GM18870 (cell line): Measurements from ENCODE around the gene PTPN9.
"Not testable (repeated sequence)": the region's sequence is repeated elsewhere in the genome, so short reads cannot be mapped to it uniquely, and the experiment has no call there.

Source experiments
- ATAC-seq: cut with Tn5 transposase; IDR thresholded peaks from one replicate; pipeline ENCODE4 v1.9.1; 2021; ENCODE audit warnings: moderate library complexity; ENCODE audit not compliant: unreplicated experiment

Gene PTPN9

GRCh38 chr15:75583701-75584100 is 4.6 kb upstream of the PTPN9 start:
- no peak for ATAC-seq

- ATAC-seq = not testable (repeated sequence)
Observed at GRCh38 chr15:75582943-75583342, 3.8 kb upstream of the PTPN9 start.

DNA sequence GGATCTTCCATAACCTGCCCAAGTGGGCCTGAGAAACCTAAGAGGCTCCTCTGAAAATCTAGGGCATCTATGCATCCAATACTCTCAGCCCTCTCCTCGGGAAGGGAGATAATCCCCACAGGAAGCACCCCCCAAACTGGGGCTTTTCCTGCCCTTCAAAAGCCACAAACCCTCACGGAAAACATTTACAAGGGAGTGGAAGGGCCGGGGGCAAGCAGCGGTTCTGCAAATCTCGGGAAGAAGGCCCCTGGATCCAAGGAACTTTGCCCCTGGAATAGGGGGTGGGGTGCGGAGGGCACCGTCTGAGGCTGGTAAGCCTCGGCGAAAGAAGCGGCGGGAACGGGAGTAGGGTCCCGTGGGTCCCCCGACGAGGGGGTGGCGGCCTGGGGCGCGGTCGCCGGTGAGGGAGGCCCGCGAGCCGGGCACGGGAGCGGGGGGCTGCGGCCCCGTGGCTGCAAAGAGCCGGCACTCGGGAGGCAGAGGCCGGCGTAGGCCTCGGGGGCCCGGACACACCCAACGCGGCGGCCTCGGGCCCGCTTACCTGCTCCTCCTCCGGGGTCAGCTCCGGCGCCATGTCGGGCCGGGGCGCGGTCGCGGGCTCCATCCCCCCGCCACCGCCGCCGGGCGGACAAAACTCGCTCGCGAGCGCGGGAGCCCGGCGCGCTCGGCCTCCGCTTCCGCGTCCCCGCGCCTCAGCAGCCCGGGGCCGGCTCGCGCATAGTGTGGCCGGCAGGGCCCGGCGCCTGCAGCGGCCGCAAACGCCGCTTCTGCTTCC is 755 bp downstream of the PTPN9 start:
- ATAC-seq = no peak

GRCh38 chr15:75577401-75578172 is 1.5 kb downstream of the PTPN9 start:
- no peak for ATAC-seq

DNA sequence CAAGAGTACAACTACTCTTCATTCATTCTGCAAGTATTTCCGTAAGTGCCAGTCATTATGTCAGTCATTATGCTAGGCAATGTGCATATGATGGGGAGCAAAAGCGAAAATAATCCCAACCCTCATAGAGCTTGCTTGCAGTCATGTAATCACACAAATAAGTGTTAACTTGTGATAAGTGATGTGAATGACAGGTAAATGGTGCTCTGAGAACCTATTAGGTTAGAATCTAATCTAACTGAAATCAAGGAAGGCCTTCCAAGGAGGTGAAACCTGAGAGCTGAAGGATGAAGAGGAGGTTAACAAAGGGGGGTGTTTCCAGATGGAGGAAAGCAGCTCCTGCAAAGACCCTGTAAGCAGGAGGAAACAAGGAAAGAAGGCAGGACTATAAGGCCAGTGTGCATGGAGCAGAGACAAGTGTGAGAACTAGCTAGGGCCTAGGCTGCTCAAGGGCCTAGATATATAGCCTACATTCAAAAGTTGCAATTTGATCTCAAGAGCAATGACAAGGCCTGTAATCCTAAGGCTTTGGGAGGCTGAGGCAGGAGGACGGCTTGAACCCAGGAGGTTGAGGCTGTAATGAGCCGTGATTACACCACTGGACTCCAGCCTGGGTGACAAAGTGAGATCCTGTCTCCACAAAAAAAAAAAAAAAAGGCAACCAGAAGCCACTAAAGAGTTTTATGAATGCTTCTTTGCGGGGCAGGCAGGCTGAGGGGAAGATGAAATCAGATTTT is 5.3 kb downstream of the PTPN9 start:
- ATAC-seq = no peak

GRCh38 chr15:75570126-75570845 is 8.8 kb downstream of the PTPN9 start:
- ATAC-seq = no peak

DNA sequence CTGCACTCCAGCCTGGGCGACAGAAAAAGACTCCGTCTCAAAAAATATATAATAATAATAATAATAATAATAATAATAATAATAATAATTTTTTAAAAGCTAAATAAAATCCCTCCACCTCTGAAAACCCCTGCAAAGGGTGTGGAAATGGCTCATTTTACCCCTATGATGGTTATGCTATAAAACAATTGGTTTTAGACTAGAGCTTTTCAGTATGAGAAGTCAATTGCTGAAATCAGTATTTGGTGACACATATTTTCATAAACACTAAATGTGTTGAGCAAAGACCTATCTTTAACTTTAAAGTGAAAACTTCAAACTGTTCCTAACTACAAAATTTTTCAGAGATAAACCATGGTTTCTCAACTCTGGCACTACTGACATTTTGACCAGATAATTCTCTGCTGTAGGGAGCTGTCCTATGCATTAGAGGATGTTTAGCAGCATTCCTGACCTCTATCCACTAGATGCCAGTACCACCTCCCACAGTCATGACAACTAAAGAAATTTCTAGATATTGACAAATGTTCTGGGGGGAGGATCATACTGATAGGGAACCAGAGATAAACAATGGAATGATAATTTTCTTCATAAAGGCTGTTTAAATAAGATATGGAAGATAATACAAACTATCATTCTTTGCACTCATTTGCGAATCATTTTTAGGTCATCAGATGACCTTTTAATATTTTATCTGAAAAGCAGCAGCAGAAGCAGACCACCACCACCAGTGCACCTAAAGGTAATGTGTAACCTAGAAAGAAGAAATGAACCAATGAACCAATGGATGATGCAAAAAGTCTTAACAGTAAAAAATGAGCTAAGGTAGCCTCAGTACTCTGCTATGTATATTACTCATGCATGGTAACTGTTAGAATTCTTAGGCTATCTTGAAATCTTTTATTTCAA is 13.8 kb downstream of the PTPN9 start:
- ATAC-seq = no peak

DNA sequence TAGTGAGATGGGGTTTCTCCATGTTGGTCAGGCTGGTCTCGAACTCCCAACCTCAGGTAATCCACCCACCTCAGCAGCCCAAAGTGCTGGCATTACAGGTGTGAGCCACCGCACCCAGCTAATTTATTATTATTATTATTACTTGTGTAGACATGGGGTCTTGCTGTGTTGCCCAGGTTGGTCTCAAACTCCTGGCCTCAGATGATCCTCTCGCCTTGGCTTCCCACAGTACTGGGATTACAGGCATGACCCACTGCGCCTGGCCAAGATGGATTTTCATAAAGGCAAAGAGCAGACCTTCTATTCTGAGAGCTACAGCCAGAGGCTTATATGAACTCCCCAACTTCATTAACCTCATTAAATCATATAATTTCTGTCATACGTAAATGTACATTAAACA is 17.2 kb downstream of the PTPN9 start:
- no peak for ATAC-seq

DNA sequence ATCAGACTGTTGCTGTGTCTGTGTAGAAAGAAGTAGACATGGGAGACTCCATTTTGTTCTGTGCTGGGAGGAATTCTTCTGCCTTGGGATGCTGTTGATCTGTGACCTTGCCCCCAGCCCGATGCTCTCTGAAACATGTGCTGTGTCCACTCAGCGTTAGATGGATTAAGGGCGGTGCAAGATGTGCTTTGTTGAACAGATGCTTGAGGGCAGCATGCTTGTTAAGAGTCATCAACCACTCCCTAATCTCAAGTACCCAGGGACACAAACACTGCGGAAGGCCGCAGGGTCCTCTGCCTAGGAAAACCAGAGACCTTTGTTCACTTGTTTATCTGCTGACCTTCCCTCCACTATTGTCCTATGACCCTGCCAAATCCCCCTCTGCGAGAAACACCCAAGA is 19.8 kb downstream of the PTPN9 start:
- ATAC-seq = not testable (repeated sequence)

DNA sequence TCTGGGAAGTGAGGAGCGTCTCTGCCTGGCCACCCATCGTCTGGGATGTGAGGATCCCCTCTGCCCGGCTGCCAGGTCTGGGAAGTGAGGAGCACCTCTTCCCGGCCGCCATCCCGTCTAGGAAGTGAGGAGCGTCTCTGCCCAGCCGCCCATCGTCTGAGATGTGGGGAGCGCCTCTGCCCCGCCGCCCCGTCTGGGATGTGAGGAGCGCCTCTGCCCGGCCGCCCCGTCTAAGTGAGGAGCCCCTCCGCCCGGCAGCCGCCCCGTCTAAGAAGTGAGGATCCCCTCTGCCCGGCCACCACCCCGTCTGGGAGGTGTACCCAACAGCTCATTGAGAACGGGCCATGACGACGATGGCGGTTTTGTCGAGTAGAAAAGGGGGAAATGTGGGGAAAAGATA is 20.2 kb downstream of the PTPN9 start:
- ATAC-seq = not testable (repeated sequence)

- ATAC-seq = no peak
Observed at GRCh38 chr15:75554717-75555116, 24.4 kb downstream of the PTPN9 start.

DNA sequence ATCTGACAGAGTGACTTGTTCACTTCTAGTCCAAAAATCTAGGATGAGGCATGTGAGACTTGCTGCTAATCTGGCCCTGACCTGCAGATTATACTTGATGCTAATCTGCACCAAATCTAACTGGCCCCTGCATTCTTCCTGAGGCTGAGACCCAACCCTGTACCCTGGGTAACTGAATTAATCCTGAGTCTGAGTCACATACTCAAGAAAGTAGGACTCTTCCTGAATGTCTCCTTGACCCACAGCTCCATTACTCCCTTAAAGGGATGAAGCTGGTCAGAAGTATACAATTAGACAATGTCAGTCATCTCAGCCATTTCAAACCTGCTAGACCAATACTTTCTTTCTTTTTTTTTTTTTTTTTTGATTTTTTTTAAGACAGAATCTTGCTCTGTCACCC is 25.5 kb downstream of the PTPN9 start:
- ATAC-seq = no peak

DNA sequence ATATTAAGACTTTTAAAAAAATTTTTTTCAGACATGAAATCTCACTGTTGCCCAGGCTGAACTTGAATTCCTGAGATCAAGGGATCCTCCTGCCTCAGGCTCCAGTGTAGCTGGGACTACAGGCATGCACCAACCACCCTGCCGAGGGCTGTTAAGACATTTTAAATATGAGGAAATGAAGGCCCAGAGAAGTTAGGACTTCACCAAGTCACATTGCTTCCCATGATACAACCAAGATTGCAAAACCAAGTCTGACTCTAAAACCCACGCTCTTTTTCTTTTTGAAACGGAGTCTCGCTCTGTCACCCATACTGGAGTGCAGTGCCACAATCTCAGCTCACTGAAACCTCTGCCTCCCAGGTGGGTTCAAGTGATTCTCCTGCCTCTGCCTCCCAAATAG is 28.0 kb downstream of the PTPN9 start:
- ATAC-seq = no peak

- ATAC-seq = no peak
Observed at GRCh38 chr15:75545064-75545463, 34.1 kb downstream of the PTPN9 start.

- no peak for ATAC-seq
Observed at GRCh38 chr15:75544359-75544758, 34.8 kb downstream of the PTPN9 start.

GRCh38 chr15:75542949-75543545 is 36.1 kb downstream of the PTPN9 start:
- not testable (repeated sequence) for ATAC-seq

DNA sequence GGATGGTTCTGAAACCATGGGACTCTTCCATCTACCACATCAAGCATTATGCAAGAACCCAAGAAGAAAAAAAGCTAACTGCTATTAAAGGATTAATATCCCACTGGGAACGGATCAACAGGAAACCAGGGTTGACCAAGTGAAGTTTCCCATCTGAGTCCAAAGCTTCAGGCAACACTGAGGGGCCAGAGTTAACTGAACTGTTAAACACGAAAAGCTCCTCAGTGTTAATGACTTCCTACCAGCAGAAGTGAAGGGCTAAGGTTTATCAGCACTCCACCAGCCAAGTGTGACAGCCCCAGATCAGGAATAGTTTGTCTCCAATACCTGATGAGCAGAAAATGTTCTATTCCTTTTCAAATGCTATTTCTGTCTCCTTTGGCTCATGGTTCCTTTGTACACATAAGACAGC is 36.7 kb downstream of the PTPN9 start:
- ATAC-seq = no peak

- no peak for ATAC-seq
Observed at GRCh38 chr15:75538376-75538775, 40.7 kb downstream of the PTPN9 start.

- no peak for ATAC-seq
Observed at GRCh38 chr15:75533945-75534344, 45.2 kb downstream of the PTPN9 start.
